IMR-90 (cell line): ENCODE data around the gene COL24A1.

ENCODE experiments used
- CEBPB ChIP-seq: IDR thresholded peaks from 2 replicates; pipeline ENCODE4 v1.6.1; 2012; ENCODE audit warnings: low read depth, low read length, improper control_type of control experiment
- CHD1 ChIP-seq: IDR thresholded peaks from 2 replicates; pipeline ENCODE4 v1.6.1; 2012; ENCODE audit warnings: low read depth, low read length, improper control_type of control experiment
- POLR2A ChIP-seq: IDR thresholded peaks from 2 replicates; pipeline ENCODE4 v1.6.1; 2012; ENCODE audit warnings: mild to moderate bottlenecking, low read depth, low read length
- RAD21 ChIP-seq: IDR thresholded peaks from 2 replicates; pipeline ENCODE4 v1.6.1; 2012; ENCODE audit warnings: low read length, improper control_type of control experiment
- RCOR1 ChIP-seq: IDR thresholded peaks from 2 replicates; pipeline ENCODE4 v1.6.1; 2012; ENCODE audit warnings: mild to moderate bottlenecking, low read length, improper control_type of control experiment; ENCODE audit not compliant: insufficient replicate concordance
- SMC3 ChIP-seq: fragments of 150-350 bp; IDR thresholded peaks from 2 replicates; pipeline ENCODE4 v1.6.1; 2016; ENCODE audit warnings: low read depth, mild to moderate bottlenecking, antibody characterized with exemption, low read length, moderate library complexity
- TF ChIP-seq, protein P1 (sequence below): conservative IDR thresholded peaks from 2 replicates; pipeline ENCODE4 v1.5.1; 2012; ENCODE audit warnings: mild to moderate bottlenecking, low read depth, low read length, improper control_type of control experiment

DNA sequence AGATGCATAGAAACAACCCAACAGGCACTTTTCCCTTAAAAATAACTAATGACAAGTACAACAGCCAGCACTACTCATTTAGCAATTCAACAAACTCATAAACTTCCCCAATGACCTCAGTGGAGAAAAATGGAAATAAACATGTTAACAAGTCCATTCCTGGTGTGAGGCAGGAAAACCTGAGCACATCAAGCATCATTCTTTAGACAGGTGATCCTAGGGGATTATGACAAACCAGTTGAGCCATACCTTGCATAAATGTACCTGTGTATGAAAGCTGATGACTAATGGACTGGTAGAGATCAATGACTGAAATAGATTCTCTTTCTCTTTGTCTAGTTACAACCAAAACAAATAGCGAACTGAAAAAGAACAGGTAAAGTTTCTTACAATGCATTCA lies 7.0 kb downstream of the COL24A1 start:
- TF ChIP-seq, protein P1, sequence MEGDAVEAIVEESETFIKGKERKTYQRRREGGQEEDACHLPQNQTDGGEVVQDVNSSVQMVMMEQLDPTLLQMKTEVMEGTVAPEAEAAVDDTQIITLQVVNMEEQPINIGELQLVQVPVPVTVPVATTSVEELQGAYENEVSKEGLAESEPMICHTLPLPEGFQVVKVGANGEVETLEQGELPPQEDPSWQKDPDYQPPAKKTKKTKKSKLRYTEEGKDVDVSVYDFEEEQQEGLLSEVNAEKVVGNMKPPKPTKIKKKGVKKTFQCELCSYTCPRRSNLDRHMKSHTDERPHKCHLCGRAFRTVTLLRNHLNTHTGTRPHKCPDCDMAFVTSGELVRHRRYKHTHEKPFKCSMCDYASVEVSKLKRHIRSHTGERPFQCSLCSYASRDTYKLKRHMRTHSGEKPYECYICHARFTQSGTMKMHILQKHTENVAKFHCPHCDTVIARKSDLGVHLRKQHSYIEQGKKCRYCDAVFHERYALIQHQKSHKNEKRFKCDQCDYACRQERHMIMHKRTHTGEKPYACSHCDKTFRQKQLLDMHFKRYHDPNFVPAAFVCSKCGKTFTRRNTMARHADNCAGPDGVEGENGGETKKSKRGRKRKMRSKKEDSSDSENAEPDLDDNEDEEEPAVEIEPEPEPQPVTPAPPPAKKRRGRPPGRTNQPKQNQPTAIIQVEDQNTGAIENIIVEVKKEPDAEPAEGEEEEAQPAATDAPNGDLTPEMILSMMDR: no peak
- TF ChIP-seq POLR2A (no peak), RCOR1 (no peak), CEBPB (no peak), CHD1 (no peak), RAD21 (no peak), SMC3 (no peak)
